Testis (tissue), 5 donors: ENCODE results near the gene USP1. TPM values are rescaled to one million over a fixed set of nuclear protein-coding genes. Genes with fewer than 3 reads are reported as not detected.
A peak's percentile ranks its signal among the peaks of the same experiment; 100 is the strongest.

Source experiments
- DNase-seq: peaks from one replicate; pipeline ENCODE4 v3.0.0-alpha.2; 2019
- H3K27ac ChIP-seq, 2 donors: fragments of 200-600 bp; sonication (generic); one replicate each; pipeline ENCODE4 v1.5.1; 2019
- H3K27me3 ChIP-seq: fragments of 200-600 bp; sonication (generic); one replicate; pipeline ENCODE4 v1.5.1; 2019
- H3K36me3 ChIP-seq: fragments of 200-600 bp; sonication (generic); one replicate; pipeline ENCODE4 v1.5.1; 2017; ENCODE audit warnings: low read depth; ENCODE audit errors: missing control alignments
- H3K4me1 ChIP-seq: fragments of 200-600 bp; sonication (generic); one replicate; pipeline ENCODE4 v1.5.1; 2019
- H3K4me3 ChIP-seq, 2 donors: fragments of 200-600 bp; sonication (generic); one replicate each; pipeline ENCODE4 v1.5.1; 2017 to 2019
- H3K9me3 ChIP-seq: fragments of 200-600 bp; sonication (generic); one replicate; pipeline ENCODE4 v1.5.1; 2017
- CTCF ChIP-seq, 3 experiments: fragments of 450-650 bp in 2 of 3; fragments of 200-600 bp in 1 of 3; sonication (generic) in 1 of 3; IDR thresholded peaks; one replicate each; pipeline ENCODE4 v1.5.1; 2016 to 2019; ENCODE audit warnings: antibody characterized with exemption in 3 of 3, mild to moderate bottlenecking in 2 of 3, moderate library complexity in 1 of 3
- POLR2A ChIP-seq: fragments of 450-650 bp; IDR thresholded peaks from one replicate; pipeline ENCODE4 v1.6.1; 2017; ENCODE audit warnings: antibody characterized with exemption, mild to moderate bottlenecking, moderate library complexity
- WGBS, 2 donors: methylation state at CpG; one replicate each; pipeline ENCODE4 v1.1.5; 2018; 5-methylcytosine and 5-hydroxymethylcytosine counted together
- intact Hi-C: fragments of 100-400 bp; cut with DNase I; formaldehyde crosslinking; loops from one replicate; pipeline ENCODE4 v1.15.1; 2023; ENCODE audit warnings: low total_unique reads
- long read RNA-seq, 2 donors: transcript quantifications; one replicate each; lab custom pipeline, GENCODE V29; 2026
- polyA plus RNA-seq: library from polyadenylated mRNA; stranded (reverse); fragments of 350-450 nt; fragmentation: Illumina TruSeq; extraction: RNeasy Lipid Tissue Mini Kit (QIAGEN cat#74804); gene quantifications from one replicate; pipeline ENCODE4 v1.2.3, GENCODE V29; 2014; ENCODE audit warnings: low read depth, low replicate concordance; ENCODE audit not compliant: insufficient read depth
- total RNA-seq, 2 donors: library from RNA; depleted of rRNA; stranded (reverse); fragments of >200 nt; gene quantifications; one replicate each; pipeline ENCODE4 v1.2.3, GENCODE V29; 2016

Gene USP1
- 10 to 100 TPM; 49.1 to 58.1 TPM for total RNA-seq
- polyA plus RNA-seq: 43.5 TPM
- long read RNA-seq, donor 1, transcript USP1-201 (9 exons, 3,996 nt): major isoform, 7 of 44 reads
- long read RNA-seq, donor 1, partial matches to known transcripts: 37 of 44 reads
- long read RNA-seq, donor 1, other reads (novel, unspliced or antisense): 0 of 44 reads
- long read RNA-seq, donor 2, partial matches to known transcripts: 16 of 17 reads
- long read RNA-seq, donor 2, other reads (novel, unspliced or antisense): 0 of 17 reads

- H3K27me3 ChIP-seq: no peaks in the 10 kb centered on the region
- H3K4me3 ChIP-seq: peak within 1 kb of the TSS; percentile 84 to 92
- peak within 1 kb of the TSS; percentile 92 to 97 for H3K27ac ChIP-seq
- no peak for TF ChIP-seq CTCF (IDR thresholded peaks at IDR 0.05)
- no peak for TF ChIP-seq POLR2A
- no peaks in the 10 kb centered on the region for H3K36me3 ChIP-seq
- intact Hi-C loops: no loop called here
- DNase-seq: peak; percentile 98
- 0 to 1% methylated on average over 12 to 75 of the region's 76 CpGs for WGBS, 2 donors
- H3K4me1 ChIP-seq: peaks cover 8% of the 10 kb centered on the region
- H3K9me3 ChIP-seq: no peaks in the 10 kb centered on the region
Observed at GRCh38 chr1:62436466-62437272, at the start of gene USP1. TSS of gene USP1 (plus strand) at chr1:62437049. CDS start at chr1:62439868, 2,819 bp downstream.

- Histone ChIP-seq H3K4me1 (no peaks in the 10 kb centered on the region), H3K9me3 (no peaks in the 10 kb centered on the region), H3K27me3 (no peaks in the 10 kb centered on the region), H3K36me3 (no peaks in the 10 kb centered on the region), H3K27ac (no peak overlapping the region), H3K4me3 (no peak overlapping the region)
- intact Hi-C loops: no loop called here
- TF ChIP-seq POLR2A (no peak), CTCF (IDR thresholded peaks at IDR 0.05) (no peak)
- WGBS, 2 donors: 94 to 96% methylated on average over 6 of the region's 6 CpGs
- no peak for DNase-seq
Observed at GRCh38 chr1:62389531-62389930, 47.3 kb upstream of the USP1 start.

GRCh38 chr1:62390071-62390470 is 46.8 kb upstream of the USP1 start:
- intact Hi-C loops: no loop called here
- 83 to 86% methylated on average over 7 of the region's 7 CpGs for WGBS, 2 donors
- DNase-seq: no peak

GRCh38 chr1:62391369-62391971 is 45.4 kb upstream of the USP1 start:
- peak; percentile 74 for DNase-seq
- intact Hi-C loops: no loop called here
- no peaks in the 10 kb centered on the region for H3K4me1 ChIP-seq
- H3K4me3 ChIP-seq: no peak overlapping the region
- H3K27me3 ChIP-seq: no peaks in the 10 kb centered on the region
- no peak overlapping the region for H3K27ac ChIP-seq
- peak; percentile 35 to 54 (median 36) for TF ChIP-seq CTCF (IDR thresholded peaks at IDR 0.05)
- TF ChIP-seq POLR2A: no peak
- H3K36me3 ChIP-seq: no peaks in the 10 kb centered on the region
- H3K9me3 ChIP-seq: no peaks in the 10 kb centered on the region
- 50 to 52% methylated on average over 3 of the region's 3 CpGs for WGBS, 2 donors

More at GRCh38 chr1:62390071-62390470, 46.8 kb upstream of the USP1 start:
- H3K9me3 ChIP-seq: no peaks in the 10 kb centered on the region
- no peaks in the 10 kb centered on the region for H3K27me3 ChIP-seq
- H3K36me3 ChIP-seq: no peaks in the 10 kb centered on the region
- H3K4me3 ChIP-seq: no peak overlapping the region
- H3K27ac ChIP-seq: no peak overlapping the region
- H3K4me1 ChIP-seq: no peaks in the 10 kb centered on the region
- no peak for TF ChIP-seq POLR2A
- TF ChIP-seq CTCF (IDR thresholded peaks at IDR 0.05): no peak
